MCF 10A (cell line): ENCODE results near the gene PCDHGB3. TPM values are rescaled to one million over a fixed set of nuclear protein-coding genes. Genes with fewer than 3 reads are reported as not detected.
A peak's percentile ranks its signal among the peaks of the same experiment; 100 is the strongest.

Experiments used
- BruUV-seq: library from RNA; stranded (reverse); fragments of 400-500 nt; replicated peaks from 2 replicates; lab custom pipeline; 2021; lab: Mats Ljungman, UMichigan
- CTCF ChIA-PET: fragments of 300-600 bp; sonication (Branson Sonifier 250); formaldehyde crosslinking; extraction: SDS; loops from one replicate; lab custom pipeline; 2021; ENCODE audit warnings: antibody characterized with exemption, inconsistent platforms; lab: Yijun Ruan, JAX
- POLR2A ChIA-PET: fragments of 300-600, 350-650 bp; sonication (Branson Sonifier 250); formaldehyde crosslinking; extraction: SDS; loops from one replicate; lab custom pipeline; 2020; ENCODE audit warnings: antibody characterized with exemption, inconsistent platforms; lab: Yijun Ruan, JAX
- DNase-seq: peaks from one replicate; pipeline ENCODE4 v3.0.0-alpha.2; 2018; ENCODE audit not compliant: unreplicated experiment
- H3K27ac Mint-ChIP-seq: one replicate; pipeline ENCODE4 v1.8.0; 2022; ENCODE audit warnings: mild to moderate bottlenecking, low read depth, mixed read lengths; ENCODE audit not compliant: unreplicated experiment
- H3K27me3 Mint-ChIP-seq: one replicate; pipeline ENCODE4 v1.8.0; 2022; ENCODE audit warnings: mixed read lengths; ENCODE audit not compliant: insufficient read depth, unreplicated experiment
- H3K36me3 Mint-ChIP-seq: one replicate; pipeline ENCODE4 v1.8.0; 2022; ENCODE audit warnings: mild to moderate bottlenecking, moderate library complexity, mixed read lengths; ENCODE audit not compliant: insufficient read depth, unreplicated experiment
- H3K4me1 Mint-ChIP-seq: one replicate; pipeline ENCODE4 v1.8.0; 2022; ENCODE audit warnings: mixed read lengths; ENCODE audit not compliant: insufficient read depth, unreplicated experiment
- H3K4me3 Mint-ChIP-seq: one replicate; pipeline ENCODE4 v1.8.0; 2022; ENCODE audit warnings: mild to moderate bottlenecking, moderate library complexity, mixed read lengths; ENCODE audit not compliant: unreplicated experiment
- H3K9me3 Mint-ChIP-seq: one replicate; pipeline ENCODE4 v1.8.0; 2022; ENCODE audit warnings: mixed read lengths; ENCODE audit not compliant: unreplicated experiment
- CTCF ChIP-seq: fragments of 200-600 bp; IDR thresholded peaks from one replicate; pipeline ENCODE4 v1.8.0; 2022; ENCODE audit warnings: antibody characterized with exemption, mild to moderate bottlenecking; ENCODE audit not compliant: unreplicated experiment
- intact Hi-C: fragments of 100-400 bp; cut with micrococcal nuclease; formaldehyde crosslinking; loops from 2 replicates; pipeline ENCODE4 v1.14.1; 2022
- total RNA-seq: library from RNA; stranded (reverse); gene quantifications from 2 replicates; pipeline ENCODE4 v1.2.3, GENCODE V29; 2022

PCDHGB3 gene
- total RNA-seq, 1 experiment from 2014 or later: 0.33 TPM

DNA sequence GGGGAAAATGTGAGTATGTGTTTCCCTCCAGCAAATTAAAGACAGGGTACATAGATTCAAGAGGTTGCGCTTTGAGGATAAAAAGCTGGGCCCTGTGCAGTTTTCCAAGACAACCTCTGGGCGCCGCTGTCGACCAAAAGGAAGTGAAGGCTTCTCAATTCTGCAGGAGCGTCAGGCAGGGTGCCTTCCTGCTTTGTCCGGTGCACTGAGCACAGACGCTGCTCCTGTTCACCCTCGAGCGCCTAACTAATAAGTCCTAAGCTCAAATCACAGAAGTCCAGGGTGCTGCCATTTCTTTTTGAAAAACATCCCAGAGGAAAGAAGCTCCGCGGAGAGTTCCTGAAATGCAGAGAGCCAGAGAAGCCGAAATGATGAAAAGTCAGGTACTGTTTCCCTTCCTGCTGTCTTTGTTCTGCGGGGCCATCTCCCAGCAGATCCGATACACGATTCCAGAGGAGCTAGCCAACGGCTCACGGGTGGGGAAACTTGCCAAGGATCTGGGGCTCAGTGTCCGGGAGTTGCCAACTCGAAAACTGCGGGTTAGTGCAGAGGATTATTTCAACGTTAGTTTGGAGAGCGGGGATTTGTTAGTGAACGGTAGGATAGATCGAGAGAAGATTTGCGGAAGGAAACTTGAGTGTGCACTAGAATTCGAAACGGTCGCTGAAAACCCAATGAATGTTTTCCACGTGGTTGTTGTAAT is 20.0 kb upstream of the PCDHGB3 start, which contains the start of gene PCDHGB1:
PCDHGB1 (plus strand) TSS at position 183 of the 703 bp plus-strand sequence; CDS start at position 345, 162 bp downstream.
- POLR2A ChIA-PET: no interaction called here
- TF ChIP-seq CTCF: peak; percentile 29
- H3K4me1 Mint-ChIP-seq: no peaks in the 10 kb centered on the region
- peak within 1 kb of the TSS; percentile 30 for H3K4me3 Mint-ChIP-seq
- peaks cover 33% of the 10 kb centered on the region for H3K9me3 Mint-ChIP-seq
- peak; percentile 58 for DNase-seq
- H3K27ac Mint-ChIP-seq: no peak within 1 kb of the TSS
- intact Hi-C loops: no loop called here
- H3K36me3 Mint-ChIP-seq: no peaks in the 10 kb centered on the region
- CTCF ChIA-PET: interaction anchor here (0.6 to 1.7 kb wide), 7 partner anchors 12 to 214 kb away, joined by 3 to 6 read pairs (median 3); partner anchors contain the start of gene PCDHGA2
- H3K27me3 Mint-ChIP-seq: no peaks in the 10 kb centered on the region
- no TSS peak for BruUV-seq

- BruUV-seq: no TSS peak
- H3K36me3 Mint-ChIP-seq: no peaks in the 10 kb centered on the region
- DNase-seq: no peak
- no peak overlapping the region for H3K4me3 Mint-ChIP-seq
- intact Hi-C loops: no loop called here
- peaks cover 42% of the 10 kb centered on the region for H3K9me3 Mint-ChIP-seq
- H3K4me1 Mint-ChIP-seq: no peaks in the 10 kb centered on the region
- CTCF ChIA-PET: interaction anchor here (0.6 kb wide), 1 partner anchor 21 kb away, joined by 5 read pairs; the partner anchor contains the start of gene PCDHGA1
- H3K27ac Mint-ChIP-seq: no peak overlapping the region
- POLR2A ChIA-PET: no interaction called here
- no peaks in the 10 kb centered on the region for H3K27me3 Mint-ChIP-seq
- no peak for TF ChIP-seq CTCF
These were observed 18.5 kb upstream of the PCDHGB3 start for GRCh38 chr5:141351591-141351990.

DNA sequence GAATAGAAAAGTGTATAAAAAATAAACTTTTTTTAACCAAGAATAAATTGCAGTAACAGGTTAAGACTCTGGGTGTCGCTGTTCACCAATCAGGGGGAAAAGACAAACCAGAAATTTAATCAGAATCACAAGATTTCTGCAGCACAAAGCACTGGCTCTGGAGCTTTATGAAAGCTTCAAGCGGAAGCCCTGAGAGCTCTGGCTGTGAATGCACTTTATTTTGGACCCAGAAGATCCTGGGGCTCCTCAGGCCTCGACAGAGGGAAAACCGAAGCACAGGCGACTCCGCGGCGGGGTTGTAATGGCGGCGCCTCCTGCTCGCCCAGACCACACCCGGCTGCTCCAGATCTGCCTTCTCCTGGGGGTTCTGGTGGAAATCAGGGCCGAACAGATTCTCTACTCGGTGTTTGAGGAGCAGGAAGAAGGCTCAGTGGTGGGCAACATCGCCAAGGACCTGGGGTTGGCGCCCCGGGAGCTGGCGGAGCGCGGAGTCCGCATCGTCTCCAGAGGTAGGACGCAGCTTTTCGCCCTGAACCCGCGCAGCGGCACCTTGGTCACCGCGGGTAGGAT is 15.1 kb upstream of the PCDHGB3 start, which contains the start of gene PCDHGA4:
PCDHGA4 (plus strand) TSS at position 122 of the 570 bp plus-strand sequence; CDS start at position 209, 87 bp downstream.
- no peaks in the 10 kb centered on the region for H3K4me1 Mint-ChIP-seq
- no peak within 1 kb of the TSS for H3K27ac Mint-ChIP-seq
- POLR2A ChIA-PET: interaction anchor here (0.9 to 1.6 kb wide), 2 partner anchors 8 to 35 kb away, joined by 3 to 5 read pairs; partner anchors contain the start of gene TAF7
- H3K27me3 Mint-ChIP-seq: no peaks in the 10 kb centered on the region
- H3K9me3 Mint-ChIP-seq: peaks cover 38% of the 10 kb centered on the region
- H3K4me3 Mint-ChIP-seq: no peak within 1 kb of the TSS
- no peak for TF ChIP-seq CTCF
- BruUV-seq: no TSS peak
- peak; percentile 9 for DNase-seq
- no peaks in the 10 kb centered on the region for H3K36me3 Mint-ChIP-seq
- intact Hi-C loops: no loop called here
- CTCF ChIA-PET: interaction anchor here (0.7 to 2.0 kb wide), 5 partner anchors 11 to 204 kb away, joined by 3 to 8 read pairs (median 3); partner anchors contain the start of genes PCDHGA3 and PCDHGB3

- intact Hi-C loops: no loop called here
These were observed 14.4 kb upstream of the PCDHGB3 start for GRCh38 chr5:141355641-141356040.

More at GRCh38 chr5:141355641-141356040, 14.4 kb upstream of the PCDHGB3 start:
- H3K27me3 Mint-ChIP-seq: no peaks in the 10 kb centered on the region
- ChIA-PET POLR2A (interaction anchor here (0.9 to 1.6 kb wide), 2 partner anchors 9 to 35 kb away, joined by 3 to 5 read pairs; partner anchors contain the start of gene TAF7), CTCF (interaction anchor here (0.6 to 2.0 kb wide), 7 partner anchors 9 to 203 kb away, joined by 3 to 8 read pairs (median 3); partner anchors contain the start of genes PCDHGA3 and PCDHGB3)
- no peak for DNase-seq
- H3K36me3 Mint-ChIP-seq: no peaks in the 10 kb centered on the region
- peaks cover 35% of the 10 kb centered on the region for H3K9me3 Mint-ChIP-seq
- BruUV-seq: no TSS peak
- no peak overlapping the region for H3K4me3 Mint-ChIP-seq
- H3K27ac Mint-ChIP-seq: no peak overlapping the region
- no peaks in the 10 kb centered on the region for H3K4me1 Mint-ChIP-seq
- no peak for TF ChIP-seq CTCF
